Measurements from ENCODE around the gene FAM13A. TPM values are rescaled to one million over a fixed set of nuclear protein-coding genes. Genes with fewer than 3 reads are reported as not detected.
A peak's percentile ranks its signal among the peaks of the same experiment; 100 is the strongest.
"Not testable (repeated sequence)": the region's sequence is repeated elsewhere in the genome, so short reads cannot be mapped to it uniquely, and the experiment has no call there.

FAM13A gene
- total RNA-seq, 1 donor from 2014 or later, result 29.5 TPM

GRCh38 chr4:88999392-88999930 is 57.5 kb downstream of the FAM13A start:
- Mint-ChIP-seq H3K4me3 (ENCODE audit: low read depth) (no peak overlapping the region), H3K36me3 (ENCODE audit: insufficient read depth) (peaks cover 10% of the 10 kb centered on the region), H3K27ac (no peak overlapping the region)

GRCh38 chr4:88998891-88999290 is 58.1 kb downstream of the FAM13A start:
- H3K9me3 Mint-ChIP-seq (ENCODE audit: low read depth), result no peaks in the 10 kb centered on the region
- no peak for TF ChIP-seq CTCF (IDR thresholded peaks at IDR 0.05; ENCODE audit: unreplicated experiment)
- H3K36me3 Mint-ChIP-seq (ENCODE audit: insufficient read depth), result peaks cover 10% of the 10 kb centered on the region
- H3K4me3 Mint-ChIP-seq (ENCODE audit: low read depth), result no peak overlapping the region
- no peak for DNase-seq (ENCODE audit: low spot score, unreplicated experiment)
- no peaks in the 10 kb centered on the region for H3K27me3 Mint-ChIP-seq
- no peak overlapping the region for H3K27ac Mint-ChIP-seq
- peaks cover 4% of the 10 kb centered on the region for H3K4me1 Mint-ChIP-seq (ENCODE audit: low read depth)

More at GRCh38 chr4:88999392-88999930, 57.5 kb downstream of the FAM13A start:
- DNase-seq (ENCODE audit: low spot score, unreplicated experiment), result no peak
- no peak for TF ChIP-seq CTCF (IDR thresholded peaks at IDR 0.05; ENCODE audit: unreplicated experiment)
- Mint-ChIP-seq H3K9me3 (ENCODE audit: low read depth) (no peaks in the 10 kb centered on the region), H3K4me1 (ENCODE audit: low read depth) (peaks cover 4% of the 10 kb centered on the region), H3K27me3 (no peaks in the 10 kb centered on the region)

GRCh38 chr4:88998001-88998400 is 59.0 kb downstream of the FAM13A start:
- H3K36me3 Mint-ChIP-seq (ENCODE audit: insufficient read depth), result peaks cover 11% of the 10 kb centered on the region
- peaks cover 4% of the 10 kb centered on the region for H3K4me1 Mint-ChIP-seq (ENCODE audit: low read depth)

GRCh38 chr4:88995874-88996273 is 61.1 kb downstream of the FAM13A start:
- TF ChIP-seq CTCF (IDR thresholded peaks at IDR 0.05; ENCODE audit: unreplicated experiment), result no peak
- no peak for DNase-seq (ENCODE audit: low spot score, unreplicated experiment)
- H3K4me1 Mint-ChIP-seq (ENCODE audit: low read depth), result peaks cover 2% of the 10 kb centered on the region
- no peaks in the 10 kb centered on the region for H3K9me3 Mint-ChIP-seq (ENCODE audit: low read depth)
- H3K4me3 Mint-ChIP-seq (ENCODE audit: low read depth), result no peak overlapping the region
- peaks cover 9% of the 10 kb centered on the region for H3K36me3 Mint-ChIP-seq (ENCODE audit: insufficient read depth)
- no peaks in the 10 kb centered on the region for H3K27me3 Mint-ChIP-seq
- peak overlapping the region; percentile 11 for H3K27ac Mint-ChIP-seq

More at GRCh38 chr4:88998001-88998400, 59.0 kb downstream of the FAM13A start:
- Mint-ChIP-seq H3K27me3 (no peaks in the 10 kb centered on the region), H3K27ac (no peak overlapping the region), H3K4me3 (ENCODE audit: low read depth) (no peak overlapping the region), H3K9me3 (ENCODE audit: low read depth) (no peaks in the 10 kb centered on the region)
- TF ChIP-seq CTCF (IDR thresholded peaks at IDR 0.05; ENCODE audit: unreplicated experiment), result no peak
- DNase-seq (ENCODE audit: low spot score, unreplicated experiment), result no peak

GRCh38 chr4:88995257-88995656 is 61.7 kb downstream of the FAM13A start:
- H3K36me3 Mint-ChIP-seq (ENCODE audit: insufficient read depth); DNase-seq (ENCODE audit: low spot score, unreplicated experiment); H3K4me1 Mint-ChIP-seq (ENCODE audit: low read depth); H3K27ac Mint-ChIP-seq; H3K4me3 Mint-ChIP-seq (ENCODE audit: low read depth); H3K9me3 Mint-ChIP-seq (ENCODE audit: low read depth); H3K27me3 Mint-ChIP-seq: not testable (repeated sequence)

GRCh38 chr4:88993246-88993645 is 63.7 kb downstream of the FAM13A start:
- H3K27me3 Mint-ChIP-seq, result no peaks in the 10 kb centered on the region
- H3K4me1 Mint-ChIP-seq (ENCODE audit: low read depth), result peaks cover 2% of the 10 kb centered on the region
- no peak overlapping the region for H3K4me3 Mint-ChIP-seq (ENCODE audit: low read depth)
- no peaks in the 10 kb centered on the region for H3K9me3 Mint-ChIP-seq (ENCODE audit: low read depth)
- TF ChIP-seq CTCF (IDR thresholded peaks at IDR 0.05; ENCODE audit: unreplicated experiment), result no peak
- no peak for DNase-seq (ENCODE audit: low spot score, unreplicated experiment)
- H3K27ac Mint-ChIP-seq, result no peak overlapping the region
- H3K36me3 Mint-ChIP-seq (ENCODE audit: insufficient read depth), result peaks cover 13% of the 10 kb centered on the region
